CD4-positive, alpha-beta T cell treated with Interleukin-2 at 100 ng/mL for 4 hours (primary cell): Measurements from ENCODE around the gene KCNQ2.

Experiments
- DNase-seq: peaks from one replicate; pipeline ENCODE4 v3.0.0-alpha.2; 2020; ENCODE audit warnings: low spot score

The KCNQ2 gene

GRCh38 chr20:63369024-63369530 lies 103.4 kb downstream of the KCNQ2 start:
- DNase-seq = no peak

GRCh38 chr20:63368151-63368550 lies 104.3 kb downstream of the KCNQ2 start:
- DNase-seq = no peak

GRCh38 chr20:63367446-63368055 lies 104.9 kb downstream of the KCNQ2 start:
- DNase-seq = no peak

GRCh38 chr20:63366390-63367365 lies 105.8 kb downstream of the KCNQ2 start:
- no peak for DNase-seq

- DNase-seq = no peak
Observed at GRCh38 chr20:63365601-63366389, 106.7 kb downstream of the KCNQ2 start.

- no peak for DNase-seq
Observed at GRCh38 chr20:63364801-63365585, 107.5 kb downstream of the KCNQ2 start.

GRCh38 chr20:63363981-63364561 lies 108.4 kb downstream of the KCNQ2 start:
- no peak for DNase-seq

- DNase-seq = no peak
Observed at GRCh38 chr20:63363013-63363957, 109.2 kb downstream of the KCNQ2 start.

GRCh38 chr20:63362436-63363009 lies 109.9 kb downstream of the KCNQ2 start:
- DNase-seq = no peak

- no peak for DNase-seq
Observed at GRCh38 chr20:63361519-63362435, 110.7 kb downstream of the KCNQ2 start.

GRCh38 chr20:63360850-63361518 lies 111.5 kb downstream of the KCNQ2 start, which contains the start of gene CHRNA4:
CHRNA4 (minus strand) TSS chr20:63361349; CDS start chr20:63361165, 184 bp downstream.
- no peak for DNase-seq

- DNase-seq = no peak
Observed at GRCh38 chr20:63359937-63360849, 112.3 kb downstream of the KCNQ2 start.

- DNase-seq = no peak
Observed at GRCh38 chr20:63359164-63359934, 113.1 kb downstream of the KCNQ2 start.

GRCh38 chr20:63357921-63358905 lies 114.2 kb downstream of the KCNQ2 start:
- no peak for DNase-seq
